Caco-2 (cell line): ENCODE measurements around the gene TEPSIN. TPM values are rescaled to one million over a fixed set of nuclear protein-coding genes. Genes with fewer than 3 reads are reported as not detected.

Experiments
- BruUV-seq: library from RNA; stranded (reverse); fragments of 400-500 nt; replicated peaks from 2 replicates; lab custom pipeline; 2021; lab: Mats Ljungman, UMichigan
- CTCF ChIA-PET: fragments of 300-600 bp; sonication (Branson Sonifier 250); formaldehyde crosslinking; loops from one replicate; lab custom pipeline; 2022; ENCODE audit warnings: antibody characterized with exemption; lab: Charles Lee
- POLR2A ChIA-PET: fragments of 300-600 bp; sonication (Branson Sonifier 250); formaldehyde crosslinking; loops from one replicate; lab custom pipeline; 2022; ENCODE audit warnings: antibody characterized with exemption; lab: Charles Lee
- DNase-seq, 2 experiments: peaks; one replicate each; pipeline versions ENCODE4 v3.0.0 to v3.0.0-alpha.2; 2020 to 2022
- H3K27me3 ChIP-seq: replicated peaks from 2 replicates; pipeline ENCODE4 v1.6.0; 2011; ENCODE audit warnings: low read length; ENCODE audit not compliant: control insufficient read depth, insufficient read depth
- H3K36me3 ChIP-seq: 2 replicates; pipeline ENCODE4 v1.5.1; 2011; ENCODE audit warnings: low read length; ENCODE audit not compliant: control insufficient read depth, insufficient read depth
- H3K4me1 ChIP-seq: fragments of 250-450 bp; sonication (Bioruptor Pico); 2 replicates; pipeline ENCODE4 v1.5.1; 2020; ENCODE audit warnings: mild to moderate bottlenecking
- H3K4me3 ChIP-seq: 2 replicates; pipeline ENCODE4 v1.5.1; 2011; ENCODE audit warnings: low read depth, mild to moderate bottlenecking, control low read depth, low read length
- H3K9me3 ChIP-seq: fragments of 250-450 bp; sonication (Bioruptor Pico); 2 replicates; pipeline ENCODE4 v1.5.1; 2020; ENCODE audit warnings: mild to moderate bottlenecking, moderate library complexity
- H3K27ac Mint-ChIP-seq: one replicate; pipeline ENCODE4 v1.8.0; 2022; ENCODE audit warnings: mixed read lengths; ENCODE audit not compliant: unreplicated experiment
- H3K27me3 Mint-ChIP-seq: one replicate; pipeline ENCODE4 v1.8.0; 2022; ENCODE audit warnings: mixed read lengths; ENCODE audit not compliant: insufficient read depth, unreplicated experiment
- H3K36me3 Mint-ChIP-seq: one replicate; pipeline ENCODE4 v1.8.0; 2022; ENCODE audit warnings: mild to moderate bottlenecking, mixed read lengths; ENCODE audit not compliant: insufficient read depth, unreplicated experiment
- H3K4me1 Mint-ChIP-seq: one replicate; pipeline ENCODE4 v1.8.0; 2022; ENCODE audit warnings: low read depth, mixed read lengths; ENCODE audit not compliant: unreplicated experiment
- H3K4me3 Mint-ChIP-seq: one replicate; pipeline ENCODE4 v1.8.0; 2022; ENCODE audit warnings: mild to moderate bottlenecking, moderate library complexity, mixed read lengths; ENCODE audit not compliant: unreplicated experiment
- H3K9me3 Mint-ChIP-seq: one replicate; pipeline ENCODE4 v1.8.0; 2022; ENCODE audit warnings: mixed read lengths; ENCODE audit not compliant: unreplicated experiment
- intact Hi-C: fragments of 100-400 bp; cut with micrococcal nuclease; formaldehyde crosslinking; loops from one replicate; pipeline ENCODE4 v1.10.0; 2022; ENCODE audit not compliant: unreplicated experiment
- total RNA-seq: library from RNA; stranded (reverse); gene quantifications from 2 replicates; pipeline ENCODE4 v1.2.3, GENCODE V29; 2022
- TF ChIP-seq, protein P1 (sequence below), 2 experiments: fragments of 200-600 bp in 1 of 2; IDR thresholded peaks; 1 replicate in 1 of 2; 2 replicates in 1 of 2; pipeline versions ENCODE4 v1.5.1 to v1.8.0; 2011 to 2022; ENCODE audit warnings: antibody characterized with exemption in 1 of 2, control low read depth in 1 of 2, inconsistent platforms in 1 of 2, low read depth in 1 of 2, low read length in 1 of 2, mild to moderate bottlenecking in 1 of 2, moderate library complexity in 1 of 2; ENCODE audit not compliant: insufficient read depth in 1 of 2, severe bottlenecking in 1 of 2, unreplicated experiment in 1 of 2

TEPSIN gene
- total RNA-seq, 1 experiment from 2014 or later: 40.3 TPM

DNA sequence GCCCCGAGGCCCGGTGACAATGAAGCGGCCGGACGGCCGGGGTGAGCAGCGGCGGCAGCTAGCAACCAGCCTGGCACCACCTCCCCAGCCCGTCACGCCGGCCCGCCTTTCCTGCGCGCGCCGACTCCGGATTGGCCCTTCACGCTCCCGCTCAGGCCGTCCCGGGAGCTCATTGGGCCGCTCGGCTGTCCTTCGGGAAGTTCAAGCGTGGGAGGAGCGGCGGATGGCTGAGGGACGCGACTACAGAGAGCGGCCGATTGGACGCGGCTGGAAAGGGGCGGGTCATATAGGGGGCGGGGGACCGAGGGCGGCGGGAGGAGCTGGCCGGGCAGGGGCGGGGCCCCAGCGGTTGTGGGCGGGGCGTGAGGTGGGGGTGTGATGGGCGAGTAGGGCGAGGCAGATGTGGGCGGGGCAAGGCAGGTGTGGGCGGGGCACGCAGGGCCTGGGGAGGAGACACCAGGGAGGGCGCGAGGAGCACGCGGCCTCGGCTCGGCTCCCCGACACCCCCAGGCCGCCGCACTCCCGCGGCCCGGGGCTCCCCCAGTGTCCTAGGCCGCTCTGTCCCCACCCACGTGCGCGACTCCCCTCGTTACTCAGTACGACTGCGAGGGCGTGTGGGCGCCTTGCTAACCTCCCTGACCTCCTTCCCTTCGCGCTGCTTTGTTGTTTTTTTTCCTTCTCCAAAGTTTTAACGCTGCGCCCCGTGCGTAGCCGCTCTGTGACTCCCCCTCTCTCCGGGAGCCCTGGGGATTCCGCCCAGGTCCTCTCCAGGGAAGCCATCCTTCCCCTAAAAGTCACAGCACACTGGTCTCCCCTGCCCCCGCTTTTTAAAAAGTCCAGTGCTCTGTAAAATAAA is 15.7 kb downstream of the TEPSIN start, which contains the start of gene CEP131:
Gene CEP131, minus strand, starts transcription at position 60 of the 856 bp plus-strand sequence. CDS start 2,909 bp downstream, outside the sequence.
- no TSS peak for BruUV-seq
- peak within 1 kb of the TSS; percentile 95 for H3K4me3 ChIP-seq
- H3K27me3 Mint-ChIP-seq: no peaks in the 10 kb centered on the region
- peak within 1 kb of the TSS; percentile 90 for H3K27ac Mint-ChIP-seq
- H3K9me3 ChIP-seq: 0 out of 2 replicates have a peak, but pooled peaks cover 3% of the 10 kb centered on the region
- peaks cover 10% of the 10 kb centered on the region for H3K36me3 Mint-ChIP-seq
- no peaks in the 10 kb centered on the region for H3K36me3 ChIP-seq
- H3K4me1 ChIP-seq: peaks cover 9% of the 10 kb centered on the region
- H3K4me3 Mint-ChIP-seq: peak within 1 kb of the TSS; percentile 80
- H3K9me3 Mint-ChIP-seq: no peaks in the 10 kb centered on the region
- intact Hi-C loops: loop anchor here (1.0 to 5.0 kb wide), 4 partner anchors 16 to 186 kb away; partner anchors contain the start of genes BAHCC1, BAIAP2, NDUFAF8 and TEPSIN
- H3K27me3 ChIP-seq: no peaks in the 10 kb centered on the region
- ChIA-PET POLR2A (interaction anchor here (0.5 to 1.3 kb wide), 23 partner anchors 12 to 997 kb away, joined by 3 to 34 read pairs (median 4); partner anchors contain the start of genes ACTG1, BAHCC1, NDUFAF8 and NPLOC4), CTCF (interaction anchor here (0.6 to 1.3 kb wide), 17 partner anchors 11 to 489 kb away, joined by 3 to 12 read pairs (median 5); partner anchors contain the start of genes BAHCC1, CHMP6, NDUFAF8 and TEPSIN)
- TF ChIP-seq, protein P1, sequence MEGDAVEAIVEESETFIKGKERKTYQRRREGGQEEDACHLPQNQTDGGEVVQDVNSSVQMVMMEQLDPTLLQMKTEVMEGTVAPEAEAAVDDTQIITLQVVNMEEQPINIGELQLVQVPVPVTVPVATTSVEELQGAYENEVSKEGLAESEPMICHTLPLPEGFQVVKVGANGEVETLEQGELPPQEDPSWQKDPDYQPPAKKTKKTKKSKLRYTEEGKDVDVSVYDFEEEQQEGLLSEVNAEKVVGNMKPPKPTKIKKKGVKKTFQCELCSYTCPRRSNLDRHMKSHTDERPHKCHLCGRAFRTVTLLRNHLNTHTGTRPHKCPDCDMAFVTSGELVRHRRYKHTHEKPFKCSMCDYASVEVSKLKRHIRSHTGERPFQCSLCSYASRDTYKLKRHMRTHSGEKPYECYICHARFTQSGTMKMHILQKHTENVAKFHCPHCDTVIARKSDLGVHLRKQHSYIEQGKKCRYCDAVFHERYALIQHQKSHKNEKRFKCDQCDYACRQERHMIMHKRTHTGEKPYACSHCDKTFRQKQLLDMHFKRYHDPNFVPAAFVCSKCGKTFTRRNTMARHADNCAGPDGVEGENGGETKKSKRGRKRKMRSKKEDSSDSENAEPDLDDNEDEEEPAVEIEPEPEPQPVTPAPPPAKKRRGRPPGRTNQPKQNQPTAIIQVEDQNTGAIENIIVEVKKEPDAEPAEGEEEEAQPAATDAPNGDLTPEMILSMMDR (IDR thresholded peaks at IDR 0.05; ENCODE audit: insufficient read depth in 1 of 2, low read depth in 1 of 2, low read length in 1 of 2, severe bottlenecking in 1 of 2, unreplicated experiment in 1 of 2): no peak
- DNase-seq: peak; percentile 99 to 100
- no peaks in the 10 kb centered on the region for H3K4me1 Mint-ChIP-seq

DNA sequence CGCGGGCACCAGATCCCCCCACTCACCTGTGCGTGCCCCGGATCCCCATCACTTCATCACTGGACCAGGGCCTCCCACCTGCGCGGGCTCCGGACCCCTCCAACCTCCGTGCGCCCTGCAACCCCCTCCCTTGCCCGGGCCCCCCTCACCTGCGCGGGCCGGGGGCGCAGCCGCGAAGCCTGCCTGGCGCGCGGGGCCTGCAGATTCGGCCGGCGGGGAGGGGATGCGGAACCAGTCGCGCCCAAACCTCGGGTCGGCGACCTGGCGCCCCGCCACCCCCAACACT is 16.3 kb downstream of the TEPSIN start:
- no peaks in the 10 kb centered on the region for H3K27me3 Mint-ChIP-seq
- ChIA-PET CTCF (interaction anchor here (0.6 to 1.3 kb wide), 16 partner anchors 11 to 490 kb away, joined by 3 to 9 read pairs (median 4); partner anchors contain the start of genes BAHCC1, CHMP6, NDUFAF8 and TEPSIN), POLR2A (interaction anchor here (0.5 to 1.3 kb wide), 16 partner anchors 12 to 376 kb away, joined by 3 to 34 read pairs (median 5); partner anchors contain the start of genes BAHCC1, NDUFAF8, SLC38A10 and TEPSIN)
- TF ChIP-seq, protein P1 (IDR thresholded peaks at IDR 0.05; ENCODE audit: insufficient read depth in 1 of 2, low read depth in 1 of 2, low read length in 1 of 2, severe bottlenecking in 1 of 2, unreplicated experiment in 1 of 2): no peak
- peaks cover 9% of the 10 kb centered on the region for H3K4me1 ChIP-seq
- 0 out of 2 replicates have a peak, but pooled peaks cover 3% of the 10 kb centered on the region for H3K9me3 ChIP-seq
- H3K4me3 ChIP-seq: peak overlapping the region; percentile 95
- no TSS peak for BruUV-seq
- no peaks in the 10 kb centered on the region for H3K36me3 ChIP-seq
- H3K4me1 Mint-ChIP-seq: no peaks in the 10 kb centered on the region
- DNase-seq: no peak
- H3K27me3 ChIP-seq: no peaks in the 10 kb centered on the region
- peaks cover 10% of the 10 kb centered on the region for H3K36me3 Mint-ChIP-seq
- intact Hi-C loops: loop anchor here (5.0 kb wide), 1 partner anchor 185 kb away; the partner anchor contains the start of gene BAIAP2
- no peaks in the 10 kb centered on the region for H3K9me3 Mint-ChIP-seq
- H3K4me3 Mint-ChIP-seq: peak overlapping the region; percentile 80
- no peak overlapping the region for H3K27ac Mint-ChIP-seq
